ENCODE data around the gene ATP6V1G3. TPM values are rescaled to one million over a fixed set of nuclear protein-coding genes. Genes with fewer than 3 reads are reported as not detected.

ATP6V1G3 gene
- total and polyA plus RNA-seq, 9 of the 15 experiments (the other 6 are each of a cell fraction or from before 2014, with no cell fraction given), result 0.32 TPM; not detected in 8

- no peak for TF ChIP-seq ARID4B (CRISPR knock-in tag; IDR thresholded peaks at IDR 0.05)
- peak; percentile 14; the same call in 1 of the 2 replicates for TF ChIP-seq HBP1 (CRISPR knock-in tag; IDR thresholded peaks at IDR 0.05)
- TF ChIP-seq THRB (CRISPR knock-in tag; conservative IDR thresholded peaks at IDR 0.05), result no peak
- TF ChIP-seq SETDB1 (IDR thresholded peaks at IDR 0.05; ENCODE audit: low read length), result no peak
- TF ChIP-seq POLR3G (IDR thresholded peaks at IDR 0.05; ENCODE audit: extremely low read depth, insufficient read length, insufficient replicate concordance), result no peak
- no peak for TF ChIP-seq ZBTB1 (CRISPR knock-in tag; IDR thresholded peaks at IDR 0.05; ENCODE audit: borderline replicate concordance, low read depth)
- no peak for TF ChIP-seq NFYB (IDR thresholded peaks at IDR 0.05; ENCODE audit: extremely low read depth, insufficient read length)
- no peak for TF ChIP-seq ZNF512 (tag; IDR thresholded peaks at IDR 0.05)
- TF ChIP-seq MTA2 (IDR thresholded peaks at IDR 0.05; ENCODE audit: low read depth), result no peak
- no peak for TF ChIP-seq SNAPC5 (CRISPR knock-in tag; IDR thresholded peaks at IDR 0.05)
- TF ChIP-seq ZNF354B (CRISPR knock-in tag; IDR thresholded peaks at IDR 0.05), result no peak
- TF ChIP-seq PHB2 (IDR thresholded peaks at IDR 0.05; ENCODE audit: low read depth), result no peak
- TF ChIP-seq E2F5 (CRISPR knock-in tag; IDR thresholded peaks at IDR 0.05), result no peak
- peak; percentile 17 for TF ChIP-seq ASH1L (IDR thresholded peaks at IDR 0.05; ENCODE audit: borderline replicate concordance, low read depth, partially characterized antibody)
- no peak for TF ChIP-seq ZNF583 (CRISPR knock-in tag; IDR thresholded peaks at IDR 0.05)
- TF ChIP-seq ZBTB8A (IDR thresholded peaks at IDR 0.05; ENCODE audit: partially characterized antibody), result no peak
- no peak for TF ChIP-seq ZNF175 (CRISPR knock-in tag; IDR thresholded peaks at IDR 0.05; ENCODE audit: low read depth)
- TF ChIP-seq KDM1A (IDR thresholded peaks at IDR 0.05), result no peak
- no peak for TF ChIP-seq ZNF699 (CRISPR knock-in tag; IDR thresholded peaks at IDR 0.05; ENCODE audit: insufficient replicate concordance)
- TF ChIP-seq NR1H2 (CRISPR knock-in tag; IDR thresholded peaks at IDR 0.05), result no peak
Measured at GRCh38 chr1:198556971-198557370, 16.5 kb upstream of the ATP6V1G3 start (continued).

All from K562 (cell line).